GM23338 (cell line): ENCODE data around the gene HDAC9. TPM values are rescaled to one million over a fixed set of nuclear protein-coding genes. Genes with fewer than 3 reads are reported as not detected.

Source experiments
- ATAC-seq: fragments of 200-7000 bp; cut with Tn5 transposase; 3 replicates; pipeline ENCODE4 v1.9.1; 2020
- DNase-seq: peaks from one replicate; pipeline ENCODE4 v3.0.0-alpha.2; 2015; ENCODE audit warnings: low spot score
- H2AFZ ChIP-seq: fragments of 200-600 bp; sonication (generic); 2 replicates; pipeline ENCODE4 v1.8.0; 2016; ENCODE audit warnings: antibody characterized with exemption, mild to moderate bottlenecking, moderate library complexity
- H3F3A ChIP-seq: fragments of 200-600 bp; sonication (generic); replicated peaks from 2 replicates; pipeline ENCODE4 v1.8.0; 2017; ENCODE audit warnings: antibody characterized with exemption, mixed run types, low read depth
- H3K27ac ChIP-seq: fragments of 200-600 bp; sonication (generic); 2 replicates; pipeline ENCODE4 v1.6.1; 2016; ENCODE audit warnings: low read depth
- H3K27me3 ChIP-seq: fragments of 200-600 bp; sonication (generic); 2 replicates; pipeline ENCODE4 v1.8.0; 2016; ENCODE audit warnings: mild to moderate bottlenecking, mixed run types, moderate library complexity; ENCODE audit not compliant: insufficient read depth
- H3K36me3 ChIP-seq: fragments of 200-600 bp; sonication (generic); 2 replicates; pipeline ENCODE4 v1.8.0; 2016; ENCODE audit warnings: mild to moderate bottlenecking; ENCODE audit not compliant: insufficient read depth
- H3K4me1 ChIP-seq: fragments of 200-600 bp; sonication (generic); 2 replicates; pipeline ENCODE4 v1.8.0; 2016; ENCODE audit warnings: mild to moderate bottlenecking, moderate library complexity; ENCODE audit not compliant: insufficient read depth
- H3K4me2 ChIP-seq: fragments of 200-600 bp; sonication (generic); 2 replicates; pipeline ENCODE4 v1.7.1; 2017; ENCODE audit warnings: mixed run types
- H3K4me3 ChIP-seq: fragments of 200-600 bp; sonication (generic); 2 replicates; pipeline ENCODE4 v1.6.1; 2016; ENCODE audit warnings: mixed run types
- H3K79me2 ChIP-seq: fragments of 200-600 bp; sonication (generic); replicated peaks from 2 replicates; pipeline ENCODE4 v1.8.0; 2017; ENCODE audit warnings: mild to moderate bottlenecking; ENCODE audit not compliant: insufficient read depth
- H3K9me2 ChIP-seq: fragments of 200-600 bp; sonication (generic); 2 replicates; pipeline ENCODE4 v1.8.0; 2017; ENCODE audit not compliant: insufficient read depth
- H4K20me1 ChIP-seq: fragments of 200-600 bp; sonication (generic); replicated peaks from 2 replicates; pipeline ENCODE4 v1.8.0; 2017; ENCODE audit warnings: mild to moderate bottlenecking; ENCODE audit not compliant: insufficient read depth
- H3K27ac Mint-ChIP-seq: 2 replicates; pipeline ENCODE4 v1.8.0; 2020; ENCODE audit warnings: inconsistent platforms, mild to moderate bottlenecking, moderate library complexity, mixed read lengths
- H3K27me3 Mint-ChIP-seq: 3 replicates; pipeline ENCODE4 v1.8.0; 2022; ENCODE audit warnings: low read depth, mild to moderate bottlenecking, moderate library complexity, mixed read lengths, inconsistent platforms; ENCODE audit not compliant: insufficient read depth, poor library complexity
- H3K36me3 Mint-ChIP-seq: 3 replicates; pipeline ENCODE4 v1.8.0; 2021; ENCODE audit warnings: low read depth, mild to moderate bottlenecking, inconsistent platforms, moderate library complexity, mixed read lengths
- H3K4me1 Mint-ChIP-seq: 3 replicates; pipeline ENCODE4 v1.8.0; 2020; ENCODE audit warnings: mild to moderate bottlenecking, inconsistent platforms, mixed read lengths
- H3K4me3 Mint-ChIP-seq: 3 replicates; pipeline ENCODE4 v1.8.0; 2021; ENCODE audit warnings: moderate library complexity, mild to moderate bottlenecking, inconsistent platforms, mixed read lengths
- H3K9me3 Mint-ChIP-seq: 3 replicates; pipeline ENCODE4 v1.8.0; 2020; ENCODE audit warnings: moderate library complexity, mild to moderate bottlenecking, inconsistent platforms, mixed read lengths
- ETS1 ChIP-seq: IDR thresholded peaks from 2 replicates; pipeline ENCODE4 v1.6.1; 2016; ENCODE audit warnings: antibody characterized with exemption
- JUNB ChIP-seq: IDR thresholded peaks from one replicate; pipeline ENCODE4 v1.6.1; 2016; ENCODE audit warnings: antibody characterized with exemption; ENCODE audit not compliant: unreplicated experiment
- NANOG ChIP-seq: IDR thresholded peaks from 2 replicates; pipeline ENCODE4 v1.6.1; 2016; ENCODE audit warnings: antibody characterized with exemption, borderline replicate concordance
- POLR2AphosphoS5 ChIP-seq: IDR thresholded peaks from 2 replicates; pipeline ENCODE4 v1.6.1; 2016; ENCODE audit warnings: antibody characterized with exemption, low read depth
- REST ChIP-seq: IDR thresholded peaks from one replicate; pipeline ENCODE4 v1.6.1; 2018; ENCODE audit warnings: antibody characterized with exemption; ENCODE audit not compliant: unreplicated experiment
- STAT1 ChIP-seq: IDR thresholded peaks from one replicate; pipeline ENCODE4 v1.6.1; 2016; ENCODE audit warnings: antibody characterized with exemption; ENCODE audit not compliant: unreplicated experiment
- ZNF114 ChIP-seq: fragments of 250-450 bp; sonication (Bioruptor Pico); IDR thresholded peaks from 2 replicates; pipeline ENCODE4 v1.5.0; 2020; ENCODE audit warnings: mild to moderate bottlenecking, moderate library complexity
- ZNF331 ChIP-seq: fragments of 250-450 bp; sonication (Bioruptor Pico); IDR thresholded peaks from 2 replicates; pipeline ENCODE4 v1.5.0; 2020; ENCODE audit warnings: low read depth, mild to moderate bottlenecking, moderate library complexity
- ZNF462 ChIP-seq: fragments of 250-450 bp; sonication (Bioruptor Pico); IDR thresholded peaks from 2 replicates; pipeline ENCODE4 v1.5.0; 2020; ENCODE audit warnings: mild to moderate bottlenecking, moderate library complexity
- polyA plus RNA-seq: library from polyadenylated mRNA; unstranded; fragments of >200 nt; fragmentation: Nextera tagmentation; extraction: Ambion mirVana; gene quantifications from 2 replicates; pipeline ENCODE4 v1.2.1, GENCODE V29; 2016
- total RNA-seq: library from RNA; depleted of rRNA; stranded (reverse); fragments of >200 nt; shearing (Covaris generic); gene quantifications from 2 replicates; pipeline ENCODE4 v1.2.3, GENCODE V29; 2014

Gene HDAC9
- total and polyA plus RNA-seq, 2 experiments from 2014 or later, result 8.3 to 18.5 TPM

- TF ChIP-seq ETS1, result no peak
- TF ChIP-seq NANOG, result no peak
- TF ChIP-seq ZNF331 (CRISPR knock-in tag), result no peak
- TF ChIP-seq JUNB, result no peak
- no peak for TF ChIP-seq REST
- no peak for TF ChIP-seq ZNF114 (CRISPR knock-in tag)
- no peak for TF ChIP-seq POLR2AphosphoS5
Observed at GRCh38 chr7:18962031-18962430, 466.5 kb downstream of the HDAC9 start (continued).

GRCh38 chr7:18965657-18966056, 470.1 kb downstream of the HDAC9 start:
- Mint-ChIP-seq H3K27me3 (no peaks in the 10 kb centered on the region), H3K4me1 (peaks cover 4% of the 10 kb centered on the region; the same call in 2 of the 3 replicates), H3K36me3 (no peaks in the 10 kb centered on the region), H3K9me3 (no peaks in the 10 kb centered on the region), H3K27ac (no peak overlapping the region), H3K4me3 (no peak overlapping the region)
- no peaks in the 10 kb centered on the region for H4K20me1 ChIP-seq
- no peaks in the 10 kb centered on the region for H3K4me1 ChIP-seq
- no peak overlapping the region for H3K4me3 ChIP-seq
- no peaks in the 10 kb centered on the region for H3K9me2 ChIP-seq
- ATAC-seq (no peak), DNase-seq (no peak)
- H3K27ac ChIP-seq, result no peak overlapping the region
- no peak overlapping the region for H2AFZ ChIP-seq
- H3K27me3 ChIP-seq, result no peaks in the 10 kb centered on the region
- no peaks in the 10 kb centered on the region for H3K36me3 ChIP-seq
- H3K4me2 ChIP-seq, result no peak overlapping the region
- no peaks in the 10 kb centered on the region for H3F3A ChIP-seq
- H3K79me2 ChIP-seq, result no peaks in the 10 kb centered on the region
- no peak for TF ChIP-seq STAT1
- TF ChIP-seq REST, result no peak
- no peak for TF ChIP-seq JUNB
- no peak for TF ChIP-seq ZNF462 (CRISPR knock-in tag)
- TF ChIP-seq ZNF114 (CRISPR knock-in tag), result no peak
